NB4 (cell line): Measurements from ENCODE around the gene LRP1B.

ENCODE experiments used
- MYC ChIP-seq: IDR thresholded peaks from 2 replicates; pipeline ENCODE4 v1.6.1; 2011; ENCODE audit warnings: low read depth, low read length
- POLR2A ChIP-seq: IDR thresholded peaks from 2 replicates; pipeline ENCODE4 v1.6.1; 2011; ENCODE audit warnings: mild to moderate bottlenecking; ENCODE audit not compliant: insufficient read length; ENCODE audit errors: extremely low read depth
- TF ChIP-seq, protein P1 (sequence below): IDR thresholded peaks from one replicate; pipeline ENCODE4 v1.5.1; 2012; ENCODE audit warnings: low read depth, low read length
- TF ChIP-seq, protein P2 (sequence below): IDR thresholded peaks from 2 replicates; pipeline ENCODE4 v1.6.1; 2011; ENCODE audit warnings: low read depth, low read length

DNA sequence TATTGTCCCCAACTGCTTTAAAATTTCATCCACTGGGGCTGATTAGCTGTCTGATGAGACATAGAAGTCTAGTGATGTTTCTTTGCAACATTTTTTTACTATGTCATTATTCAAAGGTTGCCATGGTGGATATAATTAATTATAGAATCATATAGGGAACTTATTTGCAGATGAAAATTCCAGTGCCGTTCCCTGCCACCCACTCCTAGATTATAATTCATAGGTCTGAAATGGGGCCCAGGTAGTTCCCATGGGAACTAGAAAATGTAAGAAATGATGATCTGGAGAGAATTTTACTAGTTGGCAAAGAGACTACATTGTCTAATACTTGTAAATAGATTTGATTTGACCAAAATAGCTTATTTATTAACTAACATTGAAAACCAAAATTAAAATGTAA is 1854.2 kb downstream of the LRP1B start:
- TF ChIP-seq, protein P1, sequence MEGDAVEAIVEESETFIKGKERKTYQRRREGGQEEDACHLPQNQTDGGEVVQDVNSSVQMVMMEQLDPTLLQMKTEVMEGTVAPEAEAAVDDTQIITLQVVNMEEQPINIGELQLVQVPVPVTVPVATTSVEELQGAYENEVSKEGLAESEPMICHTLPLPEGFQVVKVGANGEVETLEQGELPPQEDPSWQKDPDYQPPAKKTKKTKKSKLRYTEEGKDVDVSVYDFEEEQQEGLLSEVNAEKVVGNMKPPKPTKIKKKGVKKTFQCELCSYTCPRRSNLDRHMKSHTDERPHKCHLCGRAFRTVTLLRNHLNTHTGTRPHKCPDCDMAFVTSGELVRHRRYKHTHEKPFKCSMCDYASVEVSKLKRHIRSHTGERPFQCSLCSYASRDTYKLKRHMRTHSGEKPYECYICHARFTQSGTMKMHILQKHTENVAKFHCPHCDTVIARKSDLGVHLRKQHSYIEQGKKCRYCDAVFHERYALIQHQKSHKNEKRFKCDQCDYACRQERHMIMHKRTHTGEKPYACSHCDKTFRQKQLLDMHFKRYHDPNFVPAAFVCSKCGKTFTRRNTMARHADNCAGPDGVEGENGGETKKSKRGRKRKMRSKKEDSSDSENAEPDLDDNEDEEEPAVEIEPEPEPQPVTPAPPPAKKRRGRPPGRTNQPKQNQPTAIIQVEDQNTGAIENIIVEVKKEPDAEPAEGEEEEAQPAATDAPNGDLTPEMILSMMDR, result no peak
- TF ChIP-seq POLR2A, result no peak
- TF ChIP-seq MYC, result no peak
- TF ChIP-seq, protein P2, sequence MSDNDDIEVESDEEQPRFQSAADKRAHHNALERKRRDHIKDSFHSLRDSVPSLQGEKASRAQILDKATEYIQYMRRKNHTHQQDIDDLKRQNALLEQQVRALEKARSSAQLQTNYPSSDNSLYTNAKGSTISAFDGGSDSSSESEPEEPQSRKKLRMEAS, result no peak
